Esophagus muscularis mucosa (tissue), 4 donors: ENCODE results near the gene TPP2. TPM values are rescaled to one million over a fixed set of nuclear protein-coding genes. Genes with fewer than 3 reads are reported as not detected.

Source experiments
- DNase-seq: peaks from one replicate; pipeline ENCODE4 v3.0.0-alpha.2; 2017; ENCODE audit errors: extremely low spot score
- H3K27ac ChIP-seq, 4 donors: fragments of 200-600 bp; sonication (generic); replicated peaks in 1 of 4; 1 replicate in 3 of 4; 2 replicates in 1 of 4; pipeline ENCODE4 v1.5.1; 2016 to 2019; ENCODE audit warnings: mild to moderate bottlenecking in 1 of 4
- H3K27me3 ChIP-seq, 4 donors: fragments of 200-600 bp; sonication (generic); one replicate each; pipeline versions ENCODE4 v1.5.1 to v1.6.0; 2016 to 2019
- H3K36me3 ChIP-seq, 4 donors: fragments of 200-600 bp; sonication (generic); one replicate each; pipeline ENCODE4 v1.5.1; 2016 to 2019
- H3K4me1 ChIP-seq, 4 donors: fragments of 200-600 bp; sonication (generic); one replicate each; pipeline ENCODE4 v1.5.1; 2016 to 2019
- H3K4me3 ChIP-seq, 4 donors: fragments of 200-600 bp; sonication (generic); 1 replicate in 2 of 4; 2 replicates in 2 of 4; pipeline ENCODE4 v1.5.1; 2016 to 2019; ENCODE audit warnings: mild to moderate bottlenecking in 4 of 4, moderate library complexity in 1 of 4
- H3K9me3 ChIP-seq, 4 donors: fragments of 200-600 bp; sonication (generic); 1 replicate in 3 of 4; 2 replicates in 1 of 4; pipeline ENCODE4 v1.5.1; 2016 to 2019
- EP300 ChIP-seq: sonication (generic); formaldehyde crosslinking; IDR thresholded peaks from one replicate; pipeline ENCODE4 v1.6.1; 2017; ENCODE audit warnings: antibody characterized with exemption
- POLR2A ChIP-seq: fragments of 450-650 bp; IDR thresholded peaks from one replicate; pipeline ENCODE4 v1.6.1; 2017; ENCODE audit warnings: antibody characterized with exemption, moderate library complexity, mild to moderate bottlenecking, low read depth
- POLR2AphosphoS5 ChIP-seq, 2 donors: sonication (generic); formaldehyde crosslinking; IDR thresholded peaks; one replicate each; pipeline ENCODE4 v1.6.1; 2017; ENCODE audit warnings: antibody characterized with exemption in 2 of 2
- WGBS: methylation state at CpG from one replicate; pipeline ENCODE4 v1.1.5; 2018; 5-methylcytosine and 5-hydroxymethylcytosine counted together
- intact Hi-C: fragments of 100-400 bp; cut with DNase I; formaldehyde crosslinking; loops from one replicate; pipeline ENCODE4 v1.15.1; 2023
- total RNA-seq, 4 donors: library from RNA; depleted of rRNA; stranded (reverse); fragments of >200 nt; gene quantifications; one replicate each; pipeline versions ENCODE4 v1.1.0 to v1.2.1, GENCODE V29; 2016
- TF ChIP-seq, protein P1 (sequence below), 3 experiments: fragments of 200-600 bp in 2 of 3; fragments of 450-650 bp in 1 of 3; sonication (generic) in 2 of 3; IDR thresholded peaks; one replicate each; pipeline ENCODE4 v1.5.1; 2017 to 2019; ENCODE audit warnings: antibody characterized with exemption in 3 of 3, mild to moderate bottlenecking in 2 of 3, moderate library complexity in 1 of 3

Gene TPP2
- total RNA-seq, 4 donors from 2014 or later: 30.3 to 38.4 (median 32.1) TPM

DNA sequence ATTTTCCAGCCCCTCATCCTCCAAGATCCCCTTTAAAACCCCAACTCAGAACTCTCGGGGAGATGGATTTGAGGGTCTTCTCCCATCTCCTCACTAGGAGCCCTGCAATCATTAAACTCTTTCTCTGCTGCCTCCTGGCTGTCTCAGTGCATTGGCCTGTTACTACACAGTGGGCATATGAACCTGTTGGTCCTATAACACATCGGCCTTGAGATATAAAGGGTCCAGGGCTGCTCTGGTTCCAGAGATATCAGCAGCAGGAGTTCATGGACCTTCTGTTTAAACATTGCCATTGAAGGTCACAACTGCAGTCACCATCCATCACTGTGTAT lies 101.8 kb downstream of the TPP2 start:
- 98% methylated on average over 2 of the region's 2 CpGs for WGBS
- Histone ChIP-seq H3K9me3 (peaks cover 0 to 4% (median 2%) of the 10 kb centered on the region in 4 donors), H3K4me1 (peaks cover 0 to 21% (median 10%) of the 10 kb centered on the region in 4 donors), H3K27ac (no peak overlapping the region), H3K27me3 (peaks cover 0 to under 1% (median 0%) of the 10 kb centered on the region in 4 donors), H3K36me3 (no peaks in the 10 kb centered on the region), H3K4me3 (no peak overlapping the region)
- intact Hi-C loops: no loop called here
- DNase-seq: no peak
- TF ChIP-seq POLR2AphosphoS5 (IDR thresholded peaks at IDR 0.05) (no peak), EP300 (no peak), POLR2A (no peak)
- TF ChIP-seq, protein P1, sequence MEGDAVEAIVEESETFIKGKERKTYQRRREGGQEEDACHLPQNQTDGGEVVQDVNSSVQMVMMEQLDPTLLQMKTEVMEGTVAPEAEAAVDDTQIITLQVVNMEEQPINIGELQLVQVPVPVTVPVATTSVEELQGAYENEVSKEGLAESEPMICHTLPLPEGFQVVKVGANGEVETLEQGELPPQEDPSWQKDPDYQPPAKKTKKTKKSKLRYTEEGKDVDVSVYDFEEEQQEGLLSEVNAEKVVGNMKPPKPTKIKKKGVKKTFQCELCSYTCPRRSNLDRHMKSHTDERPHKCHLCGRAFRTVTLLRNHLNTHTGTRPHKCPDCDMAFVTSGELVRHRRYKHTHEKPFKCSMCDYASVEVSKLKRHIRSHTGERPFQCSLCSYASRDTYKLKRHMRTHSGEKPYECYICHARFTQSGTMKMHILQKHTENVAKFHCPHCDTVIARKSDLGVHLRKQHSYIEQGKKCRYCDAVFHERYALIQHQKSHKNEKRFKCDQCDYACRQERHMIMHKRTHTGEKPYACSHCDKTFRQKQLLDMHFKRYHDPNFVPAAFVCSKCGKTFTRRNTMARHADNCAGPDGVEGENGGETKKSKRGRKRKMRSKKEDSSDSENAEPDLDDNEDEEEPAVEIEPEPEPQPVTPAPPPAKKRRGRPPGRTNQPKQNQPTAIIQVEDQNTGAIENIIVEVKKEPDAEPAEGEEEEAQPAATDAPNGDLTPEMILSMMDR (IDR thresholded peaks at IDR 0.05): no peak

DNA sequence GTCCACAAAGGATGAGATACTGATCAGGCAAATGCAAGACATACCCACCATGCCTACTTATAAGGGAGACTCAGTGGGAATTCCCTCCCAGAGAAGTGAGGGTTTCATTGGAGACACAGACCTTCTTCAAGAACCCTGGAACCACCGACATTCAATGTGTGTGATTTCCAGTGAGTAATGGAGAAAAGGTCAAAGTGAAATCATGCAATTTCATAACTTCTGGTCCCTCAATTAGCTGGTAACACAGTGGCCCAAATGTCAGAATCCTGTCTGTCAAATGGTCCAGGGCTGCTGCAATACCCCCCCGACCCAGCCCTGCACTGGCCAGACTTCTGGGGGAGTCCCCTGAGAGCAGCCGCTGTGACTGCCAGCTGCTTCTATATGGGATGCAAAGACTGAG lies 102.7 kb downstream of the TPP2 start:
- H3K4me3 ChIP-seq: no peak overlapping the region
- intact Hi-C loops: no loop called here
- 80% methylated on average over 3 of the region's 3 CpGs for WGBS
- H3K36me3 ChIP-seq: no peaks in the 10 kb centered on the region
- no peak overlapping the region for H3K27ac ChIP-seq
- H3K9me3 ChIP-seq: peaks cover 0 to 4% (median 2%) of the 10 kb centered on the region in 4 donors
- H3K4me1 ChIP-seq: peaks cover 0 to 21% (median 10%) of the 10 kb centered on the region in 4 donors
- DNase-seq: no peak
- TF ChIP-seq, protein P1 (IDR thresholded peaks at IDR 0.05): no peak
- TF ChIP-seq EP300: no peak
- TF ChIP-seq POLR2AphosphoS5 (IDR thresholded peaks at IDR 0.05): no peak
- no peak for TF ChIP-seq POLR2A
- no peaks in the 10 kb centered on the region for H3K27me3 ChIP-seq

- Histone ChIP-seq H3K27me3 (no peaks in the 10 kb centered on the region), H3K9me3 (peaks cover 0 to 4% (median 2%) of the 10 kb centered on the region in 4 donors), H3K4me1 (peaks cover 0 to 21% (median 10%) of the 10 kb centered on the region in 4 donors), H3K4me3 (no peak overlapping the region), H3K27ac (peak overlapping the region in 3 of 4 donors; percentile 17 to 29 (median 20)), H3K36me3 (no peaks in the 10 kb centered on the region)
- WGBS: 61% methylated on average over 14 of the region's 14 CpGs
- TF ChIP-seq POLR2AphosphoS5 (IDR thresholded peaks at IDR 0.05) (peak in 1 of 2 donors; percentile 21), POLR2A (no peak), EP300 (no peak)
- TF ChIP-seq, protein P1 (IDR thresholded peaks at IDR 0.05): no peak
- intact Hi-C loops: no loop called here
- peak; percentile 47 for DNase-seq
These were observed 103.6 kb downstream of the TPP2 start for GRCh38 chr13:102700088-102701031.

DNA sequence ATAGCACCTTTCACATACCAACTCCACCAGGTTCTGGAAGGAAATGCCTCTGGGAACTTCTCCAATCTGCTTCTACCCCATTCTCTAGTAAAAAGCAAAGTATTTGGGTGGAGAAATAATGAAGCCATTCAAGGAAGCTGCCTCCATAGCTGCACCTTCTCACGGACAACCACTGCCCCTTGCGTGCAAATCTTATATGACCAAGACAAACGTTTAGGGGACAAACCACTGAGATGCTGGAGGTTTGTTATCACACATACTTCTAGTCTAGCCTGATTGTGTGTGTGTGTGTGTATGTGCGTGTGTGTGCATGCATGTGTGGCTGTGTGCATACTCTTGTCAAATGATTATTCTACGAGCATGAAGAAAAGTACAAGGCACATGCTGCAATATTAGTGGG lies 104.5 kb downstream of the TPP2 start:
- Histone ChIP-seq H3K4me1 (peaks cover 0 to 21% (median 10%) of the 10 kb centered on the region in 4 donors), H3K27me3 (no peaks in the 10 kb centered on the region), H3K27ac (peak overlapping the region in 2 of 4 donors; percentile 17 to 20), H3K4me3 (no peak overlapping the region), H3K36me3 (no peaks in the 10 kb centered on the region), H3K9me3 (peaks cover 0 to 4% (median 2%) of the 10 kb centered on the region in 4 donors)
- 95% methylated on average over 5 of the region's 5 CpGs for WGBS
- no peak for TF ChIP-seq POLR2A
- TF ChIP-seq, protein P1 (IDR thresholded peaks at IDR 0.05): no peak
- no peak for TF ChIP-seq POLR2AphosphoS5 (IDR thresholded peaks at IDR 0.05)
- no peak for TF ChIP-seq EP300
- DNase-seq: peak; percentile 68
- intact Hi-C loops: no loop called here
